Fibroblast of upper back skin (primary cell): ENCODE data around the gene CACNB4.
"Not testable (repeated sequence)": the region's sequence is repeated elsewhere in the genome, so short reads cannot be mapped to it uniquely, and the experiment has no call there.

Experiments
- DNase-seq: peaks from one replicate; pipeline ENCODE4 v3.0.0-alpha.2; 2013

Gene CACNB4

GRCh38 chr2:152016181-152017120, 82.4 kb downstream of the CACNB4 start:
- no peak for DNase-seq

GRCh38 chr2:152015552-152015951, 83.3 kb downstream of the CACNB4 start:
- no peak for DNase-seq

GRCh38 chr2:152012697-152013096, 86.1 kb downstream of the CACNB4 start:
- peak; percentile 10 for DNase-seq

- no peak for DNase-seq
These were observed 87.1 kb downstream of the CACNB4 start for GRCh38 chr2:152011724-152012123.

GRCh38 chr2:152005607-152006006, 93.2 kb downstream of the CACNB4 start:
- no peak for DNase-seq

GRCh38 chr2:152003283-152003682, 95.6 kb downstream of the CACNB4 start:
- DNase-seq = not testable (repeated sequence)

- peak; percentile 34 for DNase-seq
These were observed 99.8 kb downstream of the CACNB4 start for GRCh38 chr2:151999053-151999452.

- DNase-seq = peak; percentile 4
These were observed 102.4 kb downstream of the CACNB4 start for GRCh38 chr2:151996243-151997003.

- no peak for DNase-seq
These were observed 103.7 kb downstream of the CACNB4 start for GRCh38 chr2:151995161-151995557.

GRCh38 chr2:151994178-151994577, 104.7 kb downstream of the CACNB4 start:
- not testable (repeated sequence) for DNase-seq

- no peak for DNase-seq
These were observed 107.8 kb downstream of the CACNB4 start for GRCh38 chr2:151991010-151991409.

GRCh38 chr2:151989378-151989777, 109.5 kb downstream of the CACNB4 start:
- no peak for DNase-seq

GRCh38 chr2:151987484-151987883, 111.4 kb downstream of the CACNB4 start:
- DNase-seq = no peak

- DNase-seq = no peak
These were observed 114.3 kb downstream of the CACNB4 start for GRCh38 chr2:151984424-151985083.

- no peak for DNase-seq
These were observed 115.6 kb downstream of the CACNB4 start for GRCh38 chr2:151983221-151983620.

GRCh38 chr2:151981886-151982285, 117.0 kb downstream of the CACNB4 start:
- DNase-seq = no peak

- DNase-seq = no peak
These were observed 119.2 kb downstream of the CACNB4 start for GRCh38 chr2:151979694-151980093.

GRCh38 chr2:151978709-151979108, 120.1 kb downstream of the CACNB4 start:
- no peak for DNase-seq

GRCh38 chr2:151977631-151978030, 121.2 kb downstream of the CACNB4 start:
- no peak for DNase-seq

- no peak for DNase-seq
These were observed 121.9 kb downstream of the CACNB4 start for GRCh38 chr2:151976945-151977353.

- DNase-seq = no peak
These were observed 123.1 kb downstream of the CACNB4 start for GRCh38 chr2:151975460-151976414.

GRCh38 chr2:151974988-151975387, 123.9 kb downstream of the CACNB4 start:
- DNase-seq = no peak
